HepG2 (cell line): ENCODE measurements around the gene VASH2. TPM values are rescaled to one million over a fixed set of nuclear protein-coding genes. Genes with fewer than 3 reads are reported as not detected.

Experiments
- HOXA5 ChIP-seq: sonication (generic); formaldehyde crosslinking; IDR thresholded peaks from 2 replicates; pipeline ENCODE4 v1.4.0; 2020; ENCODE audit warnings: missing genetic modification reagents
- JUN ChIP-seq: sonication (generic); formaldehyde crosslinking; IDR thresholded peaks from 2 replicates; pipeline ENCODE4 v1.4.0; 2020; ENCODE audit warnings: mild to moderate bottlenecking, missing genetic modification reagents
- KDM5B ChIP-seq: sonication (generic); formaldehyde crosslinking; IDR thresholded peaks from 2 replicates; pipeline ENCODE4 v1.4.0; 2020; ENCODE audit warnings: missing genetic modification reagents, mild to moderate bottlenecking, borderline replicate concordance
- LCORL ChIP-seq, 2 experiments: fragments of 450-650 bp in 1 of 2; sonication (generic) in 1 of 2; formaldehyde crosslinking in 1 of 2; IDR thresholded peaks; 2 replicates each; pipeline versions ENCODE4 v1.5.0 to v1.6.1; 2017 to 2020; ENCODE audit warnings: antibody characterized with exemption in 1 of 2, missing genetic modification reagents in 1 of 2
- MTA3 ChIP-seq: sonication (generic); formaldehyde crosslinking; IDR thresholded peaks from 2 replicates; pipeline ENCODE4 v1.4.0; 2020; ENCODE audit warnings: missing genetic modification reagents
- REST ChIP-seq, 2 experiments: IDR thresholded peaks; 2 replicates each; pipeline ENCODE4 v1.6.1; 2011 to 2012; ENCODE audit warnings: low read length in 2 of 2, borderline replicate concordance in 1 of 2, low read depth in 1 of 2, mild to moderate bottlenecking in 1 of 2, moderate library complexity in 1 of 2
- SSRP1 ChIP-seq: IDR thresholded peaks from 2 replicates; pipeline ENCODE4 v1.6.1; 2016; ENCODE audit warnings: control low read depth
- TCF12 ChIP-seq, 2 experiments: fragments of 450-650 bp in 1 of 2; sonication (generic) in 1 of 2; formaldehyde crosslinking in 1 of 2; IDR thresholded peaks; 2 replicates each; pipeline versions ENCODE4 v1.6.1 to v1.8.0; 2017 to 2022; ENCODE audit warnings: antibody characterized with exemption in 1 of 2, mild to moderate bottlenecking in 1 of 2, missing genetic modification reagents in 1 of 2, moderate library complexity in 1 of 2
- USF2 ChIP-seq, 2 experiments: sonication (generic) in 1 of 2; formaldehyde crosslinking in 1 of 2; IDR thresholded peaks; 2 replicates each; pipeline versions ENCODE4 v1.5.1 to v1.6.1; 2011 to 2020; ENCODE audit warnings: borderline replicate concordance in 1 of 2, low read depth in 1 of 2, low read length in 1 of 2, mild to moderate bottlenecking in 1 of 2, missing genetic modification reagents in 1 of 2, moderate library complexity in 1 of 2
- ZBTB1 ChIP-seq: sonication (generic); formaldehyde crosslinking; IDR thresholded peaks from 2 replicates; pipeline ENCODE4 v1.4.0; 2020; ENCODE audit warnings: missing genetic modification reagents, borderline replicate concordance
- ZFYVE20 ChIP-seq: sonication (generic); formaldehyde crosslinking; IDR thresholded peaks from 2 replicates; pipeline ENCODE4 v1.8.0; 2023; ENCODE audit warnings: low read depth, mild to moderate bottlenecking, moderate library complexity, missing genetic modification reagents, borderline replicate concordance
- ZNF260 ChIP-seq: sonication (generic); formaldehyde crosslinking; IDR thresholded peaks from 2 replicates; pipeline ENCODE4 v1.4.0; 2020; ENCODE audit warnings: missing genetic modification reagents, low read depth, mild to moderate bottlenecking, borderline replicate concordance
- ZNF546 ChIP-seq: sonication (generic); formaldehyde crosslinking; conservative IDR thresholded peaks from 2 replicates; pipeline ENCODE4 v1.8.1; 2023; ENCODE audit warnings: mild to moderate bottlenecking, missing genetic modification reagents
- ZNF597 ChIP-seq: sonication (generic); formaldehyde crosslinking; IDR thresholded peaks from 2 replicates; pipeline ENCODE4 v1.5.0; 2020; ENCODE audit warnings: missing genetic modification reagents
- polyA plus RNA-seq, 8 experiments: library from polyadenylated mRNA; depleted of rRNA in 3 of 8; stranded (reverse) in 7 of 8; unstranded in 1 of 8; fragments of >200 nt; fragmentation: Illumina TruSeq in 4 of 8; extraction: Trizol in 4 of 8; gene quantifications; 2 replicates each; pipeline versions ENCODE4 v1.2.1 to v1.2.3, GENCODE V29; 2011 to 2016; ENCODE audit warnings: low read depth in 4 of 8, missing spikeins in 1 of 8, mixed read lengths in 1 of 8; ENCODE audit not compliant: insufficient read depth in 1 of 8
- total RNA-seq, 5 experiments: library from RNA; depleted of rRNA; stranded (reverse); fragments of >200 nt; fragmentation: Illumina TruSeq; extraction: Trizol; gene quantifications; 2 replicates each; pipeline ENCODE4 v1.2.3, GENCODE V29; 2016; ENCODE audit warnings: low read depth in 1 of 5
- TF ChIP-seq, protein P1 (sequence below): sonication (generic); formaldehyde crosslinking; IDR thresholded peaks from 2 replicates; pipeline ENCODE4 v1.8.0; 2022; ENCODE audit warnings: mild to moderate bottlenecking, missing genetic modification reagents; ENCODE audit not compliant: insufficient replicate concordance

VASH2 gene
- total and polyA plus RNA-seq, 2 of the 13 experiments (the other 11 are each of a cell fraction or from before 2014, with no cell fraction given), result 0.44 to 1.00 TPM

- TF ChIP-seq REST (IDR thresholded peaks at IDR 0.05; ENCODE audit: borderline replicate concordance in 1 of 2, low read depth in 1 of 2, low read length in 2 of 2), result peak in 1 of 2 experiments; percentile 18; a peak in 1 of 4 replicates
- peak; percentile 80; the same call in 1 of the 2 replicates for TF ChIP-seq ZNF546 (CRISPR knock-in tag)
- peak; percentile 75; the same call in 1 of the 2 replicates for TF ChIP-seq KDM5B (CRISPR knock-in tag)
- no peak for TF ChIP-seq USF2 (IDR thresholded peaks at IDR 0.05; ENCODE audit: low read depth, low read length)
- TF ChIP-seq USF2 (CRISPR knock-in tag; IDR thresholded peaks at IDR 0.05; ENCODE audit: borderline replicate concordance), result no peak
- no peak for TF ChIP-seq JUN (CRISPR knock-in tag)
- no peak for TF ChIP-seq ZNF597 (CRISPR knock-in tag)
- no peak for TF ChIP-seq LCORL (IDR thresholded peaks at IDR 0.05)
- TF ChIP-seq LCORL (CRISPR knock-in tag; IDR thresholded peaks at IDR 0.05), result no peak
- 0 out of 2 replicates have a peak, but pooled peaks have one; percentile 41 for TF ChIP-seq ZFYVE20
- no peak for TF ChIP-seq TCF12 (IDR thresholded peaks at IDR 0.05)
- no peak for TF ChIP-seq TCF12 (CRISPR knock-in tag; IDR thresholded peaks at IDR 0.05)
- TF ChIP-seq, protein P1, sequence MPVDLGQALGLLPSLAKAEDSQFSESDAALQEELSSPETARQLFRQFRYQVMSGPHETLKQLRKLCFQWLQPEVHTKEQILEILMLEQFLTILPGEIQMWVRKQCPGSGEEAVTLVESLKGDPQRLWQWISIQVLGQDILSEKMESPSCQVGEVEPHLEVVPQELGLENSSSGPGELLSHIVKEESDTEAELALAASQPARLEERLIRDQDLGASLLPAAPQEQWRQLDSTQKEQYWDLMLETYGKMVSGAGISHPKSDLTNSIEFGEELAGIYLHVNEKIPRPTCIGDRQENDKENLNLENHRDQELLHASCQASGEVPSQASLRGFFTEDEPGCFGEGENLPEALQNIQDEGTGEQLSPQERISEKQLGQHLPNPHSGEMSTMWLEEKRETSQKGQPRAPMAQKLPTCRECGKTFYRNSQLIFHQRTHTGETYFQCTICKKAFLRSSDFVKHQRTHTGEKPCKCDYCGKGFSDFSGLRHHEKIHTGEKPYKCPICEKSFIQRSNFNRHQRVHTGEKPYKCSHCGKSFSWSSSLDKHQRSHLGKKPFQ, result no peak
- TF ChIP-seq ZBTB1, result no peak
- TF ChIP-seq ZNF260 (CRISPR knock-in tag), result no peak
- TF ChIP-seq SSRP1, result no peak
- peak; percentile 83; the same call in 1 of the 2 replicates for TF ChIP-seq HOXA5 (CRISPR knock-in tag)
- no peak for TF ChIP-seq MTA3
Observed at GRCh38 chr1:213015099-213016050, 65.0 kb downstream of the VASH2 start, which contains the start of gene ANGEL2 (continued).
